ENCODE measurements around the gene APOBEC3B.

DNA sequence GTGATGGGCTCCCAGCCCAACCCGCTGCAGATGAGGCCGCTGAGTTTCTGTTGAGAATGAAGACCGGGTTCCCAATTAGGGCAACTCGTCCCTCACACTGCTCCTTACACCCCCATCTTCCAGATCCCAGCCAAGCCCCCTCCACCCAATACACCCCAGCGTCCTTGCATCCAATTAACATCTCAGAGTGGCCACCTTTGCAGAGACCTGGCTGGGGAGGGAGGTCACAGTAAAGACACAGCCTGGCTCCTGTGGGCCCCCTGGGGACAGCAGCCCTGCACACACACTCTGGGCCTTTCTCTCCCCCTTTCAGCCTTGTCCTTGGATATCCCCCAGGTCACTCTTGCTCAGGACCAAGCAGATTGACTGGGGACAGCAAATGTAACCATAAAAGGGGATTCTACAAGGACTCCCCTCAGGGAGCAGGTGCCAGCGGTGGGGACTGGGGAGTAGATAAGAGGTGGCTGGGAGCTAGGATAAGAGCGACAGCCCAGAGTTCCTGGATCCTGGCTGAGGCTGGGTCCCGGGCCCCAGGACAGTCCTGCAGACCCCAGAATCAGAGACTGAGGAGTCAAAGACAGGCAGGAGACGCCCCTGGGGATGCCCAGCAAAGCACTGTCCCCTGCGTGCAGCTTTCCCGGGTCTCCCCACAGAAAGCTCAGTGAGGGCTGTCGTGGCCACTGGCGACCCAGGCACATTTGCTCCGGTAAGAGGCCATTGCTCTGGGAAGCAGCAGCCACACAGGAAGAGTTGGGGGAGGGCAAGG lies 16.4 kb upstream of the APOBEC3B start:
- TF ChIP-seq, protein P1, sequence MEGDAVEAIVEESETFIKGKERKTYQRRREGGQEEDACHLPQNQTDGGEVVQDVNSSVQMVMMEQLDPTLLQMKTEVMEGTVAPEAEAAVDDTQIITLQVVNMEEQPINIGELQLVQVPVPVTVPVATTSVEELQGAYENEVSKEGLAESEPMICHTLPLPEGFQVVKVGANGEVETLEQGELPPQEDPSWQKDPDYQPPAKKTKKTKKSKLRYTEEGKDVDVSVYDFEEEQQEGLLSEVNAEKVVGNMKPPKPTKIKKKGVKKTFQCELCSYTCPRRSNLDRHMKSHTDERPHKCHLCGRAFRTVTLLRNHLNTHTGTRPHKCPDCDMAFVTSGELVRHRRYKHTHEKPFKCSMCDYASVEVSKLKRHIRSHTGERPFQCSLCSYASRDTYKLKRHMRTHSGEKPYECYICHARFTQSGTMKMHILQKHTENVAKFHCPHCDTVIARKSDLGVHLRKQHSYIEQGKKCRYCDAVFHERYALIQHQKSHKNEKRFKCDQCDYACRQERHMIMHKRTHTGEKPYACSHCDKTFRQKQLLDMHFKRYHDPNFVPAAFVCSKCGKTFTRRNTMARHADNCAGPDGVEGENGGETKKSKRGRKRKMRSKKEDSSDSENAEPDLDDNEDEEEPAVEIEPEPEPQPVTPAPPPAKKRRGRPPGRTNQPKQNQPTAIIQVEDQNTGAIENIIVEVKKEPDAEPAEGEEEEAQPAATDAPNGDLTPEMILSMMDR (IDR thresholded peaks at IDR 0.05): no peak
- TF ChIP-seq ZFX (IDR thresholded peaks at IDR 0.05; ENCODE audit: borderline replicate concordance): no peak
